HepG2 (cell line): ENCODE data around the gene AMOTL1.

ENCODE experiments used
- AHR ChIP-seq: IDR thresholded peaks from 2 replicates; pipeline ENCODE4 v1.6.1; 2018; ENCODE audit warnings: missing genetic modification reagents, missing compliant biosample characterization
- ATF3 ChIP-seq: sonication (generic); formaldehyde crosslinking; IDR thresholded peaks from 2 replicates; pipeline ENCODE4 v1.4.0; 2020; ENCODE audit warnings: missing genetic modification reagents
- MAZ ChIP-seq, 2 experiments: sonication (generic) in 1 of 2; formaldehyde crosslinking in 1 of 2; IDR thresholded peaks; 2 replicates each; pipeline versions ENCODE4 v1.5.0 to v1.6.1; 2012 to 2020; ENCODE audit warnings: low read depth in 2 of 2, mild to moderate bottlenecking in 2 of 2, borderline replicate concordance in 1 of 2, improper control_type of control experiment in 1 of 2, low read length in 1 of 2, missing genetic modification reagents in 1 of 2, moderate library complexity in 1 of 2
- USF2 ChIP-seq, 2 experiments: sonication (generic) in 1 of 2; formaldehyde crosslinking in 1 of 2; IDR thresholded peaks; 2 replicates each; pipeline versions ENCODE4 v1.5.1 to v1.6.1; 2011 to 2020; ENCODE audit warnings: borderline replicate concordance in 1 of 2, low read depth in 1 of 2, low read length in 1 of 2, mild to moderate bottlenecking in 1 of 2, missing genetic modification reagents in 1 of 2, moderate library complexity in 1 of 2
- ZNF280B ChIP-seq: sonication (generic); formaldehyde crosslinking; IDR thresholded peaks from 2 replicates; pipeline ENCODE4 v1.5.0; 2020; ENCODE audit warnings: missing genetic modification reagents, mild to moderate bottlenecking, borderline replicate concordance
- ZNF34 ChIP-seq: sonication (generic); formaldehyde crosslinking; IDR thresholded peaks from 2 replicates; pipeline ENCODE4 v1.4.0; 2020; ENCODE audit warnings: mild to moderate bottlenecking, missing genetic modification reagents, borderline replicate concordance
- ZNF543 ChIP-seq: sonication (generic); formaldehyde crosslinking; IDR thresholded peaks from 2 replicates; pipeline ENCODE4 v1.4.0; 2020; ENCODE audit warnings: mild to moderate bottlenecking, missing genetic modification reagents

GRCh38 chr11:94766713-94767206 is 1.4 kb upstream of the AMOTL1 start:
- TF ChIP-seq AHR (CRISPR knock-in tag), result no peak
- TF ChIP-seq ZNF543, result no peak
- TF ChIP-seq ATF3 (CRISPR knock-in tag), result no peak
- no peak for TF ChIP-seq USF2 (IDR thresholded peaks at IDR 0.05; ENCODE audit: low read depth, low read length)
- TF ChIP-seq USF2 (CRISPR knock-in tag; IDR thresholded peaks at IDR 0.05; ENCODE audit: borderline replicate concordance), result no peak
- TF ChIP-seq ZNF34, result no peak
- TF ChIP-seq ZNF280B (CRISPR knock-in tag), result no peak
- no peak for TF ChIP-seq MAZ (IDR thresholded peaks at IDR 0.05; ENCODE audit: borderline replicate concordance, low read depth, low read length)
- no peak for TF ChIP-seq MAZ (CRISPR knock-in tag; IDR thresholded peaks at IDR 0.05; ENCODE audit: low read depth)
